Transverse colon (tissue), 4 donors: Measurements from ENCODE around the gene CTNND2.

ENCODE experiments used
- CTCF ChIP-seq, 5 experiments: fragments of 200-600 bp in 3 of 5; fragments of 450-650 bp in 2 of 5; sonication (generic) in 3 of 5; IDR thresholded peaks; 1 replicate in 2 of 5; 2 replicates in 3 of 5; pipeline ENCODE4 v1.5.1; 2016 to 2017; ENCODE audit warnings: antibody characterized with exemption in 5 of 5, inconsistent platforms in 3 of 5, mild to moderate bottlenecking in 2 of 5, moderate library complexity in 1 of 5
- EP300 ChIP-seq: sonication (generic); formaldehyde crosslinking; IDR thresholded peaks from one replicate; pipeline ENCODE4 v1.6.1; 2017; ENCODE audit warnings: antibody characterized with exemption, low read depth
- POLR2A ChIP-seq: fragments of 450-650 bp; IDR thresholded peaks from one replicate; pipeline ENCODE4 v1.6.1; 2016; ENCODE audit warnings: antibody characterized with exemption, mild to moderate bottlenecking, moderate library complexity
- POLR2AphosphoS5 ChIP-seq, 3 donors: sonication (generic); formaldehyde crosslinking; IDR thresholded peaks; one replicate each; pipeline ENCODE4 v1.6.1; 2016; ENCODE audit warnings: antibody characterized with exemption in 3 of 3

- TF ChIP-seq POLR2AphosphoS5 (IDR thresholded peaks at IDR 0.05) (no peak), EP300 (no peak), POLR2A (no peak), CTCF (IDR thresholded peaks at IDR 0.05) (no peak)
Observed at GRCh38 chr5:11449966-11450365, 454.3 kb downstream of the CTNND2 start.
